B cell (primary cell): ENCODE measurements around the gene NLGN4Y.

Source experiments
- CTCF ChIP-seq: fragments of 200-600 bp; IDR thresholded peaks from one replicate; pipeline ENCODE4 v1.8.0; 2022; ENCODE audit warnings: antibody characterized with exemption, mild to moderate bottlenecking
- EZH2 ChIP-seq: IDR thresholded peaks from 2 replicates; pipeline ENCODE4 v1.6.1; 2012; ENCODE audit warnings: borderline replicate concordance, low read depth, mild to moderate bottlenecking, moderate library complexity, low read length; ENCODE audit not compliant: insufficient read depth, poor library complexity, severe bottlenecking

GRCh38 chrY:14536703-14537102 lies 12.4 kb downstream of the NLGN4Y start:
- TF ChIP-seq CTCF (no peak), EZH2 (no peak)
